Right ventricle myocardium superior (tissue), 1 donor: ENCODE results near the gene GRB10. TPM values are rescaled to one million over a fixed set of nuclear protein-coding genes. Genes with fewer than 3 reads are reported as not detected.
"Not testable (repeated sequence)": the region's sequence is repeated elsewhere in the genome, so short reads cannot be mapped to it uniquely, and the experiment has no call there.

Experiments used
- ATAC-seq: fragments of 200-7000 bp; cut with Tn5 transposase; one replicate; pipeline ENCODE4 v1.9.1; 2020; ENCODE audit warnings: mild to moderate bottlenecking; ENCODE audit not compliant: poor library complexity
- DNase-seq: peaks from one replicate; pipeline ENCODE4 v3.0.0-alpha.2; 2020
- intact Hi-C: fragments of 100-400 bp; cut with DNase I; formaldehyde crosslinking; loops from one replicate; pipeline ENCODE4 v1.11.2; 2022
- total RNA-seq: library from RNA; stranded (reverse); fragmentation: NEBNext Ultra II Directional; extraction: Animal tissue kit (Norgen Biotek cat#: 25700); gene quantifications from one replicate; pipeline ENCODE4 v1.2.1, GENCODE V29; 2021
- donor health status: DM: no; HTN: yes; CAD: no; lungs with severe emphysema.

GRB10 gene
- total RNA-seq, 1 donor from 2014 or later, result 32.2 TPM

- ATAC-seq, intact Hi-C loops, DNase-seq: not testable (repeated sequence)
These were observed 237.1 kb downstream of the GRB10 start for GRCh38 chr7:50545613-50546012.

GRCh38 chr7:50544992-50545391, 237.7 kb downstream of the GRB10 start:
- DNase-seq (no peak), ATAC-seq (no peak)
- intact Hi-C loops, result no loop called here

- ATAC-seq, result no peak
- intact Hi-C loops, result no loop called here
- no peak for DNase-seq
These were observed 238.8 kb downstream of the GRB10 start for GRCh38 chr7:50543776-50544442.

- intact Hi-C loops, result no loop called here
- DNase-seq, result no peak
These were observed 240.6 kb downstream of the GRB10 start for GRCh38 chr7:50542132-50542531.

GRCh38 chr7:50540785-50541579, 241.7 kb downstream of the GRB10 start:
- intact Hi-C loops, result no loop called here
- DNase-seq, result no peak
- ATAC-seq, result no peak

More at GRCh38 chr7:50542132-50542531, 240.6 kb downstream of the GRB10 start:
- no peak for ATAC-seq

Other genes starting within 250 kb of the GRB10 start
- not detected for gene DDC, start 217.5 kb downstream of the GRB10 start, total RNA-seq